Dendritic cell treated with granulocyte-macrophage colony-stimulating factor and Interleukin-4, amounts not matched to agents 40 ng/mL and 50 ng/mL, for 4 days (primary cell): ENCODE measurements around the gene OR4P4.

ENCODE experiments used
- H3K27ac Mint-ChIP-seq: one replicate; pipeline ENCODE4 v1.8.0; 2022; ENCODE audit warnings: mild to moderate bottlenecking, mixed read lengths
- H3K27me3 Mint-ChIP-seq: one replicate; pipeline ENCODE4 v1.8.0; 2022; ENCODE audit warnings: mild to moderate bottlenecking, mixed read lengths
- H3K36me3 Mint-ChIP-seq: one replicate; pipeline ENCODE4 v1.8.0; 2022; ENCODE audit warnings: low read depth, mixed read lengths
- H3K4me1 Mint-ChIP-seq: one replicate; pipeline ENCODE4 v1.8.0; 2022; ENCODE audit warnings: low read depth, mixed read lengths
- H3K4me3 Mint-ChIP-seq: one replicate; pipeline ENCODE4 v1.8.0; 2022; ENCODE audit warnings: mild to moderate bottlenecking, moderate library complexity, mixed read lengths
- H3K9me3 Mint-ChIP-seq: one replicate; pipeline ENCODE4 v1.8.0; 2022; ENCODE audit warnings: mixed read lengths
- intact Hi-C: fragments of 100-400 bp; cut with micrococcal nuclease; formaldehyde crosslinking; loops from one replicate; pipeline ENCODE4 v1.15.0; 2022

The OR4P4 gene

DNA sequence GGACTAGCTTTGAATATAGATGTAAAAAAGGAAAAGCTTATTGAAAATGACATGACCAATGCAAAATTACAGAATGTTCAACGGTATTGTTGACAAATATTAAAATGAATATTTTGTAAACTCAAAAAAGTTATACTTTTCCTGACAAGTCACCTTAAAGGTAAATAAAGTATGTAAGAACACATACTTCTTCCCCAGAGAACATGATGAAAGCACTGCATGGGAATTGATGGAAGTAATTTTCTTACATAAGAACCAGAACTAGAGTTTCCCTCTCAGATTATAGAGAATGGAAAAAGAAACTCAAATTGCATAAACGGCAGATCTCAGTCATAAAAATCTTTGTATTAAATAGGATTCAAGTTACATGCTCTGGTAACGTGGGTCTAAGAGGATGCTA lies at the start of gene OR4P4:
OR4P4 (plus strand) TSS at position 301 of the 400 bp plus-strand sequence.
- Mint-ChIP-seq H3K4me1 (no peaks in the 10 kb centered on the region), H3K27me3 (no peaks in the 10 kb centered on the region), H3K4me3 (no peak within 1 kb of the TSS), H3K9me3 (peaks cover 58% of the 10 kb centered on the region), H3K36me3 (no peaks in the 10 kb centered on the region), H3K27ac (no peak within 1 kb of the TSS)
- intact Hi-C loops, result no loop called here

DNA sequence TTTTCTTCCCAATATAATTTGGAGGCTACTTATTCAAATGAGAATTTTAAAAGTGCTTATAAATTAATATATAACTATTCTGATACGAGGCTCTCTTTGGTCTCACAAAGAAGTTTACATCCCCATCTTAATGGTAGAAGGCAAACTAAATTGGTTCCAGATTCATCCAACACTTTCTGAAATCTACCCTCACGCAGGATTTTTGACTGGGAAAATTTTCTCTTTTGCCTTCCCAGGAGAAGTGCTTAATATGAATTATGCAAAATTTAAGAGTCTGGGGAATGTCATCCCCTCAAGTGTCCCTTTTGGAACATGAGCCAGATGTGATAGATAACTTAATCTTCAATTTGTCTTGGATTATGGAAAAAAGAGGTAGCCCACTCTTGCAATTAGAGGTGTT lies 27.4 kb upstream of the OR4P4 start, which contains the start of gene OR4C11:
OR4C11 (minus strand) TSS at position 101 of the 400 bp plus-strand sequence. CDS start 3,272 bp downstream, outside the sequence.
- intact Hi-C loops, result no loop called here
- Mint-ChIP-seq H3K27me3 (no peaks in the 10 kb centered on the region), H3K4me3 (no peak within 1 kb of the TSS), H3K36me3 (no peaks in the 10 kb centered on the region), H3K4me1 (no peaks in the 10 kb centered on the region), H3K27ac (no peak within 1 kb of the TSS), H3K9me3 (peaks cover 46% of the 10 kb centered on the region)

DNA sequence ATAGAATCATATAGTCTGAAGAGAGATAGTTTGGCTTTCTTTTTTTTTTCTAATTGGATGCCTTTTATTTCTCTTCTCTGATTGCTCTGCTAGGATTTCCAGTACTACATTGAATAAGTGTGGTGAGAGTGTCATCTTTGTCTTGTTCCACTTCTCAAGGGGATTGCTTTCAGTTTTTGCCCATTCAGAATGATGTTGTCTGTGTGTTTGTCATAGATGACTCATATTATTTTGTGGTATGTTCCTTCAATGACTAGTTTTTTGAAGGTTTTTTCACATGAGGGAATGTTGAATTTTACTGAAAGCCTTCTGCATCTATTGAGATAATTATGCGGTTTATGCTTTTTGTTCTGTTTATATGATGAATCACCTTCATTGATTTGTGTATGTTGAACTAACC lies 10.4 kb upstream of the OR4P4 start:
- peaks cover 83% of the 10 kb centered on the region for H3K9me3 Mint-ChIP-seq
- no peak overlapping the region for H3K4me3 Mint-ChIP-seq
- H3K27ac Mint-ChIP-seq, result no peak overlapping the region
- no peaks in the 10 kb centered on the region for H3K27me3 Mint-ChIP-seq
- intact Hi-C loops, result no loop called here
- H3K4me1 Mint-ChIP-seq, result no peaks in the 10 kb centered on the region
- no peaks in the 10 kb centered on the region for H3K36me3 Mint-ChIP-seq

DNA sequence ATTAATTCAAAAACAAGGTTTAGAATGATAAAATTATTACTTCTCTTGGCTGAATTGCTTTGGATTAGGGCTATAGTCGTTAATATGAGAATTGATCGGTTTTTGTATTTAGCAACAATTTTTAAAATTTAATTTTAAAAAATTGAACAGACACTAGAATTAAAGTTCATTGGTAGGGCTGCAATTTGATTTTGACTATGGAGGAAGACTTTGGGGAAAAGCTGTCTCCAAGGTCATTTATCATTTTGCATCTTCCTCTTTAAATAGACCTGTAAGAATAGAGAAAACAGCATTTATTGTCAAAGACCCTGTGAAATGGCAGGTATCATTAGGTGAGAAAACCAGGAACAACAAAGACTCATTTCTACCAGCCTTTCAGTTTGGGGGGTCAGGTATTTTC lies 13.1 kb downstream of the OR4P4 start, which contains the start of gene OR4S2:
OR4S2 (plus strand) TSS at position 301 of the 400 bp plus-strand sequence. CDS start 2,577 bp downstream, outside the sequence.
- H3K36me3 Mint-ChIP-seq, result no peaks in the 10 kb centered on the region
- intact Hi-C loops, result no loop called here
- no peak within 1 kb of the TSS for H3K27ac Mint-ChIP-seq
- H3K27me3 Mint-ChIP-seq, result no peaks in the 10 kb centered on the region
- H3K4me1 Mint-ChIP-seq, result no peaks in the 10 kb centered on the region
- peaks cover 26% of the 10 kb centered on the region for H3K9me3 Mint-ChIP-seq
- H3K4me3 Mint-ChIP-seq, result no peak within 1 kb of the TSS

DNA sequence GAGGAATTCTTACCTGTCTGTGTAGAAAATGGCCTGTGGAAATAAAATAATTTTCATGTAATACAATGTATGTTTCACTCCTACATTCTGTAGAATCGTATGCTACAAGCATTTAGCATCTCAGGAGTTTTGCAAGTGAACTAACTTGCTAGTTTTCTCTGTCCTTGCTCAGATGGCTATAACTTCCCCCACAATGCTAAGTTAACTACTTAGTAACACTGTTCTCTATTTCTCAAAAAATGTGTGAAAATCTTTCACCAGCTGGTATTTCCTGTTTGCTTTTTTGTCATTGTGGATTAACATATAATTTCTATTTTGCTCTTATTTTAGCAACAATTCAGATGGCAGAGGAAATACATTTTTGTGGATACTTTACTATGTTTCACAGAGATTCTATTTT lies 17.6 kb downstream of the OR4P4 start:
- H3K4me1 Mint-ChIP-seq, result no peaks in the 10 kb centered on the region
- H3K27ac Mint-ChIP-seq, result no peak overlapping the region
- intact Hi-C loops, result no loop called here
- H3K36me3 Mint-ChIP-seq, result no peaks in the 10 kb centered on the region
- peaks cover 32% of the 10 kb centered on the region for H3K9me3 Mint-ChIP-seq
- H3K4me3 Mint-ChIP-seq, result no peak overlapping the region
- no peaks in the 10 kb centered on the region for H3K27me3 Mint-ChIP-seq

DNA sequence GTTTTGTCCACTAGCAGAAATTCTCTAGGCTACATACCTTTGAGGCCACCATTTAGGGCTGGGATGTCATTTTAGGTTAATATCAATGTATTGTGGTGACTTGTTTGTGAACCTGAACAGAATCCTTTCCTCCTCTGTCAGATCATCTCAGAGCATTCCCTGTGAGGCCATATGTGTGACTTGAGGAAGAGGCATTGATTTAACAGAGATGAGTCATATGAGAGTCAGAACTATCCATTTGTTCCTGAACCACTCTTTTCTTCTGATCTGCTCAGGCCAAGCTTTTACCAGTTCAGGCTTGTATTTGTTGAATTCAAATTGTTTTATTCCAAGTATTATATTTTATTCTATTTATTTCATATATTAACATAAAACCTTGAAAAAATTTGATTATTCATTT lies 20.2 kb downstream of the OR4P4 start:
- Mint-ChIP-seq H3K36me3 (no peaks in the 10 kb centered on the region), H3K27ac (no peak overlapping the region), H3K9me3 (peaks cover 42% of the 10 kb centered on the region), H3K4me1 (no peaks in the 10 kb centered on the region), H3K4me3 (no peak overlapping the region), H3K27me3 (no peaks in the 10 kb centered on the region)
- intact Hi-C loops, result no loop called here

DNA sequence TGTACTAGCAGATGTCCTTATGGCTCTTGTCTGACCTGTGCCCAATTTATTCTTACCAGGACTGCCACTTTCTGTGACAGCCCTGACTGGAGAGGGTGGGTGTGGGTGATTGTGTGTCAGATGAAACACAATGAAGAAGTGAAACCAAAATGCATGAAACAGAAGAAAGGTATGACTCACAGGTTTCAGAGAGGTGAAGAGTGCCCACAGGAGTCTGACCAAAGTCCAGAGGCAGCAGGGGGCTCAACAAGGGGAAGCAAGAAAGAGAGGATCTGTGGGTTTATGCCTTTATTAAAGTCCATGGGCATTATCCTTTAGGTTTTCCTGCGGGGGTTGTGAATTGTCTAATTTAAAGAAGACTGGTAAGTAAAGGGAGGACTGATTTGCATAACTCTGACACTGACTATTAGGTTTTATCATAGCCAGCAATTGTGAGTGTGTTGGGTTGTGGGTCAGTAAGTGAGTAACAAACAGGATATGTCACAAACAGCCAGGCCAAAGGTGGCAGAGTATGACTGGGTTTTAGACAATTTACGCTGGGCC lies 23.2 kb downstream of the OR4P4 start:
- intact Hi-C loops, result no loop called here
- Mint-ChIP-seq H3K9me3 (peaks cover 41% of the 10 kb centered on the region), H3K4me1 (no peaks in the 10 kb centered on the region), H3K27me3 (no peaks in the 10 kb centered on the region), H3K36me3 (no peaks in the 10 kb centered on the region), H3K4me3 (no peak overlapping the region), H3K27ac (no peak overlapping the region)

DNA sequence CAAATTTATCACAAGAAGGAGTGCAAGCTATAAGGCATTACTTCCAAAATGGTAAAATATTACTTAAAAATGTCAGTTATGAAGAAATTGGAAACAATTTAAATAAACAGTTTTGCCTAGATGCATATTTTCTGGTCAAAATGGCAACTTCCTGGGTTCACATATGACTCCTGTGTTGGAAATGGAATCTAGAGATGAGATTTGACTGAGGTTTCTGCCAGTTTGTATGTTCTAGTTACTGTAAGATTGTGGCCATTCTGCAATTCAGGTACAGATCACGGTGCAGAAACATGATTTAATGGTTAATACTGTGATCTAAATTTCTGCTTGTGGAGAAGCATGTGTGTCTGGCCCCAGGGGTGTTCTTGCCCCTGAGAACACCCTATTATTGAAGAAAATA lies 23.7 kb downstream of the OR4P4 start:
- H3K4me1 Mint-ChIP-seq, result no peaks in the 10 kb centered on the region
- H3K9me3 Mint-ChIP-seq, result peaks cover 42% of the 10 kb centered on the region
- H3K4me3 Mint-ChIP-seq, result no peak overlapping the region
- no peaks in the 10 kb centered on the region for H3K27me3 Mint-ChIP-seq
- H3K36me3 Mint-ChIP-seq, result no peaks in the 10 kb centered on the region
- intact Hi-C loops, result no loop called here
- H3K27ac Mint-ChIP-seq, result no peak overlapping the region

DNA sequence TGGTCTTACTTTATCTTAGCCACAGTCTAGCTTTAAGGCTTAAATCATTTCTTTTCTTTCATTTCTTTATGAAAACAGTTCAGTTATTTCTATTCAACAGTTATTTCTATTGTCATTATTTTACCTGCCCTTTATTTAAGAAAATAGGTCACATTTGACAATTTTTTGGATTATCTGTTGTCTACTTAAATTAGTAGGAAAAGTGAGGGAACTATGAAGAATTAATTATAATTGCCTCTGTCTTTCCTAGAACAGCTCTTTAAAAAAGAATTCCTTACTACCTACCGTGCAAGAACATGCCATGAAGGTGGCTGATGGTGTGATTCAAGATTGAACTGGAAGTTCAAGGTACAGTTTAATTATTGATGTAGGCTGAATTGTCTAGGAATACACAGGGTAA lies 27.0 kb downstream of the OR4P4 start, which contains the start of gene OR4C6:
OR4C6 (plus strand) TSS at position 301 of the 400 bp plus-strand sequence. CDS start 2,966 bp downstream, outside the sequence.
- H3K9me3 Mint-ChIP-seq, result peaks cover 44% of the 10 kb centered on the region
- H3K36me3 Mint-ChIP-seq, result no peaks in the 10 kb centered on the region
- no peaks in the 10 kb centered on the region for H3K27me3 Mint-ChIP-seq
- no peak within 1 kb of the TSS for H3K27ac Mint-ChIP-seq
- intact Hi-C loops, result no loop called here
- H3K4me1 Mint-ChIP-seq, result no peaks in the 10 kb centered on the region
- H3K4me3 Mint-ChIP-seq, result no peak within 1 kb of the TSS

DNA sequence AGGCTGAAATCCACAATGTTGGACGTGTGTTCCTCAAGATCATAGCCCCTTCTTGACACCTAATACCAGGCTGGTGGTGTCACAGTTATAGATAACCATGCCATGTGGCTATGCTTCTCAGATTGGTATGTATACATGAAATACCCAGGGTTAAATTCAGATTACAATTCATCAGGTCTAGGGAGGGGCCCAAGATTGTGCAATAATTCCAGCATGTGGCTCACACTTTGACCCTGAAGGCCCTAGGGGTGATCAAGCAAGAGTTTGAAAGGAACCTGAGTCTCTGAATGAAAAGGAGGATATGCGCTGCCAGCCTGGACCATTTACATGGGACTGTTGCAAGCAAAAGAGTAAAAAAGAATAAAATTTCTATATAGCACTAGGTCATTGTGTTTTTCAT lies 34.5 kb downstream of the OR4P4 start:
- Mint-ChIP-seq H3K4me3 (no peak overlapping the region), H3K9me3 (peaks cover 22% of the 10 kb centered on the region), H3K27me3 (no peaks in the 10 kb centered on the region), H3K27ac (no peak overlapping the region), H3K36me3 (no peaks in the 10 kb centered on the region), H3K4me1 (no peaks in the 10 kb centered on the region)
- intact Hi-C loops, result no loop called here

DNA sequence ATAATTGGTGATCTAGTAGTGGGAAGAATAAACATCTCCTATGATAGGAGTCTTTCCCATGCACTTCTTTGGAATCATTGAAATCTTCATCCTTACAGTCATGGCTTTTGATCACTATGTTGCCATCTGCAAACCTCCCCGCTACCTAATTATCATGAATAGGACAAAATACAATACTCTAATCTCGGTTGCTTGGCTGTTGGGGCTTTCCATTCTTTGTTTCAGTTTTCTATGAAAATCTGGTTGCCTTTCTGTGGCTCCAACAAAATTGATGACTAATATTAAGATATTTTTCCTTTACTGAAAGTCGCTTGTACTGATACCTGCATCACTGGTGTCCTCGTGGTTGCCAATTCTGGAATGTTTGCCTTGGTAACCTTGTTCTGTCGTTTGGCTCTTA lies 38.9 kb downstream of the OR4P4 start:
- Mint-ChIP-seq H3K36me3 (no peaks in the 10 kb centered on the region), H3K9me3 (peaks cover 21% of the 10 kb centered on the region), H3K27ac (no peak overlapping the region), H3K4me3 (no peak overlapping the region), H3K4me1 (no peaks in the 10 kb centered on the region), H3K27me3 (no peaks in the 10 kb centered on the region)
- intact Hi-C loops, result no loop called here
